ENCODE data around the gene UBL7.

UBL7 gene

GRCh38 chr15:74438206-74438605, 22.8 kb downstream of the UBL7 start:
- no peak for DNase-seq

GRCh38 chr15:74434263-74435136, 26.5 kb downstream of the UBL7 start:
- DNase-seq, result no peak

DNA sequence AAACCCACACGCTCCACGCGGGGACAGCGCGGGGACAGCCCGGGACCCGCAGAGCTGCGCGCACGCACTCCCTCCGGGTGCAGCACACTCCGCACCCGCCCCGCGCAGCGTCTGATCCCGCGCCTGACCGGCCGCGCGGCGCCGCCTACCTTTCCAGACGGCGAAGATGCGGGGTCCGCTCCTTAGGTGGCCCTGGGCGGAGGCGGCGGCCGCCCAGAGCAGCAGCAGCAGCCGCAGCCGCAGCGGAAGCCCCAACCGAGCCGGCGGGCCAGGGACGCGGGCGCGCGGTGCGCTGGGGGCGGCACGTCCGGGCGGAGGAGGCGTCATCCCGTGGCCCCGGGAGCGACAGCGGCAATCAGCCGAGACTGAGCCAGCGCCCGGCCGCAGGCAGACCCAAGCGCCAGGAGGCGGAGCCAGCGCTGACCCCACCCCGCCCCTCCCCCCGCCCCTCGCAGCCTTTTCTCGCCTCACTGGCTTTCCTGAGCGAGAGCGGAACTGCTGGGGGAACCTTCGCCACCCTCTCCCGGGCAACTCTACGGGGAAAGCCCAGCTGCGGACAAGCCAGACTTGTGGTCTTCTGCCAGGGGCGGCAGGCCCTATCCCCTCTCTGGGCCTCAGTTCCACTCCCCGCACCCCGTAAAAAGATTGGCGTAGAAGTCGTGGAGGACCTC, 27.2 kb downstream of the UBL7 start, which contains the start of gene SEMA7A:
Gene SEMA7A, minus strand, starts transcription at position 367 of the 671 bp plus-strand sequence. Its CDS starts 40 bp downstream, at position 327.
- peak; percentile 91 for DNase-seq

- DNase-seq, result no peak
These were observed 27.9 kb downstream of the UBL7 start for GRCh38 chr15:74432968-74433591.

DNA sequence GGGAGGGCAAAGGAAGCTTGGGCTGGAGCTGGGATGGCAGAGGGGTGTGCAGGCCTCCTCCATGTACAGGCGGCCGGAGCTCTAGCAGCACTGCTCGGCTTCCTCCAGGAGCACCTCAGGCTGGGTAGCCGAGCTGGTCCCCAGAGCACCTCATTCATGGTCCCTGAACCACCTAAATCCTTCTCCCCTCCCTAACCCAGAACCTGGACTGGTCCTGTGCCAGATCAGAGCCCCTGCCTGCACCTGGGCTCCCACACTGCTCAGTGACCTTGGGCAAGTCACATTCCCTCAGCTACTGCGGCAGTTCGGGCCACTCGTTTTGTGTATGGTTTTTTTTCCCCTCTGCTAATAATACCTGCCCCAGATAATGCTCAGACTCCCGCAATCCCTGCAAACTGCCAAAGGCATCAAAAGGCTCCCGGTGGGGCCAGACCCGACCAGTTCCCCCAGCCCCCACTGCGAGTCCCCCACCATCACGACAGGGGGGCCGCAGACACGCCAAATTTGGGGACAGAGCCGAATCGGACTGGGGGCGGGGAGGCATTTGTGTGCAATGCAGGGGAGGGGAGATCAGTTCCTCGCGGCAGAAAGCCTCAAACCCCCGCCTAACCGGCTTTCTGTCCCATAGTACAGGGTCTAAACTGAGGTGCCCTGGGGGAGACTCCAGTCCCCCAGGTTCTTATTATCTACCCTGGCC, 28.5 kb downstream of the UBL7 start:
- no peak for DNase-seq

DNA sequence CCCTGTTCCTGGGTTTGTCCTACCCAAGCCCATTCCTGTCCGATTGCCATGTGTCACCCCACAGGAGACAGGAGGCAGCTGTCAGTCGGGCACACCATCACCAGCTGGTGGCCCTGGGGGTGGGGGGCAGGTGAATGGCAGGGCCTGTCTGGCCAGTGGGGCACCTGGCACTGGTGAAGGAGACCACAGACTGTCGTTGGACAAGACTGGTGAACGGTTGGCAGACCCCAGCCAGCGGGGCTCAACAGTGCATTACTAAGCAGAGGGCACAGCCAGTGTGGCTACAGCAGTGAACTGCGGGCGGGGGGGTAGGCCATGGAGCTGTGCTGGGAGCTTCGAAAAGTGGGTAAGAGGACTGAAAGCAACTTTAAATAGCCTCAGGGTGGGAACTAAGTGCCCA, 29.3 kb downstream of the UBL7 start:
- DNase-seq, result no peak

GRCh38 chr15:74431116-74431515, 29.8 kb downstream of the UBL7 start:
- DNase-seq, result no peak

- peak; percentile 15 for DNase-seq
These were observed 30.4 kb downstream of the UBL7 start for GRCh38 chr15:74430510-74430951.

DNA sequence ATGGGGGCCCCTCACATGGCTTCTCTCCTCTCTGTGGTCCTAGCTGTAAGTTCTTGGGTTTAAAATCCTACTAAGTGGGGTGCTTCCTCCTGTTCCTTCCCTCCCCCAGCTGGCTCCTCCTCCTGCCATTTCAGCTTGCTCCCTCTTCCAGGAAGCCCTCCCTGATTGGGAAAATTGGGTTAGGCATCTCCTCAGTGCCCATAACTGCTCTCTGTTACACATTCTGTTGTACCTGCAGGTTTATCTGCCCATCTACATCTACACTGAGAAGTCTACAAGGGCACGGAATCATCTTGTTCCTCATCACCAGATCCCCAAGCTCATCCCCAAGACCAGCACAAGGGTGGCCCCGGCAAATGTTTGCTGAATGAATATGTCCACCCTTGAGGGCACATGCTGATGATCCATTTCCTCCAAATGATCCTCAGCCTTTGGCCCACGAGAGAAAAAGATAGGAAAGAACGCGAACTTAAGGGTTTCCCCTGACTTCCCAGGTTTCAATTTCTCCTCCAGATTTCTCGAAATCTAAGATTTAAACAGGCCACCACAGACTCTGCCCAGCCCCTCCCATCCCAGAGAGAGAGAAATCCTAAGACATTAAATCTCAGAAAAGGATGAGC, 31.1 kb downstream of the UBL7 start:
- DNase-seq, result no peak

DNA sequence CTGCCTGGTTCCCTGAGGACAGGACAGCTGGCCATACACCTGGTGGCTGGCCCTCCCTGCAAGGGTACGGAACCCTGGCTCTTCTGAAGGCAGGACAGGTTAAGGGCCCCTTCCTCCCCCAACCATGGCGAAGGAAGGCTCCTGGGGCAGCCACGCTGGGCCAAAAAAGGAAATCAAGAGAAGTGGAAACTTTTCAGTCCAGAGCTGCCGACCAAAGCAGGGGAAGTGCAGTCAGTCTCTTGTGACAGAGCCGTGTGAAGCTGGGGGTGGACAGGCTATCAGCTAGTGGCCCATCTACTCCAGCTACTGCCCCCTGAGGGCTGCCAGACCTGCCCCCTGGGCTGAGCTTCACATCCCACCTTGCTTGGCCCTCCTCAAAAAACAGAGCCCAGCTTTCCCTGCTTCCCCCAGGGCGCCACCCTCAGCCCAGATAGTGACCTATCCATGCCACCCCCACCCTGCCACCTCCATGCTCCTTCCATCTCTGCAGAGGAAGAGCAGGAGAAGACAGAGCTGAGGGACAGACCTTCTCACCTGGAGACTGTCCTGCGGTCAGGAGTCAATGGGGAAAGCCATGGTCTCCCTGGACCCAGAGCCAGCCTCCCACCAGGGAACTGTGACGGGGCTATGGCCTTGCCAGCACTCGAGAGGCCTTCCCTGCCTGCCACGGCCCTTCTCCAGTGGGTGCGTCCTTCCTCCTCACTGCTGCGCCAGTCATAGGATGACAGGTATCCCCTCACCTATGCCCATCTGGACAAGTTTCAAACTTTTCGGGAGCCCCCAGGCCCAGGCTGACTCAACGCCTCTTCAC, 31.8 kb downstream of the UBL7 start:
- no peak for DNase-seq

DNA sequence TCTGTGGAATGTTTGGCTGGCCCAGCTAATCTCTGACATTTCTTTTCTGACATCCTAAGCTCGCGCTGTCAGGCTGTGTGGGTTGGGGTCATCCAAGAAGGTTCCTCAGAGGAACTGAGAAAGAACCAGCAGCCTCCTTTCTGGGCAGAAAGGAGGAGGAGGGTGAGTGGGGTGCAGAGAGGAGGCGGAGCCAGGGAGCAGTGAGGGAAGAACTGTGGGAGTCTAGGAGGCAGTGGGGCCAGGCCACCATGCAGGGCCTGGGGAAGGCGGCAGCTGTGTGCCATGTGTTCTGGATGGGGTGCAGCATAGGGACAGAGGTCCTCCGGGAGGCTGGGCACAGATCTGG, 32.5 kb downstream of the UBL7 start:
- DNase-seq, result peak; percentile 21

DNA sequence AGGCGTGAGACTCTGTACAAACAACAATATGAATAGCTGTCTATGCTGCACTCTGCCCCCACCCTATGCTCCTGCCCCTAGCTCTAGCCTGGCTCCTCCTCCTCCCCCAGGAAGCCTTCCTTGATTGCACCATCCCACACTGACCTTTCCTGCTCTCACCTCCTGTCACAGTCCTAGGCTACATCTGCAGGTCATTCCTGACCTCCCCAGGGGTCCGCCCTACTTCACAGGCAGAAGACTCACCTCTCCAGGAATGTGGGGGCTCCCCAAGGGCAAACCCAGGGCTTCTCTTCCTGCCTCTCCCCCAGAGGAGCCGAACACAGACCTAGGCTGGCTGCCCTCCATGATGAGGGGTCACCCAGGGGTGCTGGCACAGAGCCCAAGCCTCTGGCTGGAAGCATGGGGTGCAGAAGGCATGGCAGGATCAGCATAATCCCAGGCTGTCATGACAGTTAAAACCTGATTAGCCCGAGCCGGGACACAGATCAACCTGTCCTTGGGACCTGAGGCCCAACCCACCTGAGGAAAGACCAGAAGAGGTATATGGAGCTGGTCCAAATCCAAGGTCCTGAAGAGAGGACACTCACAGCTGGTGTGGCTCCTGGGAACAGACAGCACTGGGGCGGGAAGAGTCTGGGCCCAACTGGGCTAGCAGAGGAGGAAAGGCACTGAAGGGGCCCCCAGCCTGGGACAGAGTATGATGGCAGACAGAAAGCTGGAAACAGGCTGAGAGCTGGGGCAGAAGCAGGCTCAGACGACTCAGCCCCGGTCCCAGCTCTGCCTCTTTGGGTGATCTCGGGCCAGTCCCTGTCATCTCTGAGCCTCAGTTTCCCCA, 33.1 kb downstream of the UBL7 start:
- no peak for DNase-seq

DNA sequence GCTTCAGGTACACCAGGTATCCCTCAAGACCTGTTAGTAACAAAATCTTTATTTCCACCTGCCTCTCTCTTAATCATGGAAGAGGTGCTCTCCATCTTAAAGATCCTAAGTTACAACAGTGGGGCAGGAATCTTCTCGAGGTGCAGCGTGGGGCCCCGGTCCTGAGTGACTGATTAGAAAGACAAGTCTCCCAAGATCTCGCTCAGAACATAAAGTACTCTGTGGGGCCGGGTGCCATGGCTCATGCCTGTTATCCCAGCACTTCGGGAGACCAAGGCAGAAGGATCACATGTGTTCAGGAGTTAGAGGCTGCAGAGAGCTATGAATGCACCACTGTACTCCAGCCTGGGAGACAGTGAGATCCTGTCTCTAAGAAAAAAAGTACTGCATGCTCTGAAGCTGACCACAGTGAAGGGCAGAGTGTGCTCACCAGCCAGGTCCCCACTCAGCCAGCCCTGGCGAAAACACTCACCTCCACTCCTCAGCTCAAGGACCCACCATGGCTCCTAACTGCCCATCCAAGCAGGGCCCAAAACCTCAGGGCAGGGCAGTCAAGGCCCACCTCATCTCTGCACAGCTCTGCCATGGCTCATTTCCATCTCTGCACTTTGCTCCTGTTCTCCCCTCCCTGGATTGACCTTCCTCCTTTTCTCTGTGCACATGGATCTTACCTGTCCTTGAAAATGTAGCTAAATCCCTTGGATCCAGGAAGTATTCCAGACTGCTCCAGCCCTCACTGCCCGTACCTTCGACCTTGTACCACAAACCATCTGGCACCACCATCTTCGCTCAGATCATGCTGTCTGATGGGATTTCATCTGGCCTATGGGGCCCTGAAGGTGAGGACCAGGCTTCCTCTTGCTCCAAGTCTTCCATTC, 34.3 kb downstream of the UBL7 start:
- DNase-seq, result peak; percentile 10

DNA sequence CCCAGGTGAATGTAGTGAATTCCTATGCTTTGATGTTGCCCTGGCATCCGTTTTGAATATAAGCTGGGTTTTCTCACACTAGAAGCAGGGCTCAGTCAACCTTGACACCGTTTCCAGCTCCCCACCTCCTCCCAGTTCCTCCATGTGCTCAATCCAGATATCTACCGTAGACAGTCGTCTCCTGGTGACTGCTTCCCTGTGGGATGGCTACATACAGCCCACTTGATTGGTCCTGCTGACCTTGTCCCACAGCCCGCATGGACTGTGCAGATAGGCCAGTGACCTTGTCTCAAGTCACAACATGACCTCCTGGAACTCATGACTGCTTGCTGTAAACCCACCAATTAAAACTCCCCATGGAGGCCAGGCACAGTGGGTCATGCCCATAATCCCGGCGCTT, 35.3 kb downstream of the UBL7 start:
- no peak for DNase-seq

GRCh38 chr15:74424901-74425528, 35.9 kb downstream of the UBL7 start:
- DNase-seq, result no peak

DNA sequence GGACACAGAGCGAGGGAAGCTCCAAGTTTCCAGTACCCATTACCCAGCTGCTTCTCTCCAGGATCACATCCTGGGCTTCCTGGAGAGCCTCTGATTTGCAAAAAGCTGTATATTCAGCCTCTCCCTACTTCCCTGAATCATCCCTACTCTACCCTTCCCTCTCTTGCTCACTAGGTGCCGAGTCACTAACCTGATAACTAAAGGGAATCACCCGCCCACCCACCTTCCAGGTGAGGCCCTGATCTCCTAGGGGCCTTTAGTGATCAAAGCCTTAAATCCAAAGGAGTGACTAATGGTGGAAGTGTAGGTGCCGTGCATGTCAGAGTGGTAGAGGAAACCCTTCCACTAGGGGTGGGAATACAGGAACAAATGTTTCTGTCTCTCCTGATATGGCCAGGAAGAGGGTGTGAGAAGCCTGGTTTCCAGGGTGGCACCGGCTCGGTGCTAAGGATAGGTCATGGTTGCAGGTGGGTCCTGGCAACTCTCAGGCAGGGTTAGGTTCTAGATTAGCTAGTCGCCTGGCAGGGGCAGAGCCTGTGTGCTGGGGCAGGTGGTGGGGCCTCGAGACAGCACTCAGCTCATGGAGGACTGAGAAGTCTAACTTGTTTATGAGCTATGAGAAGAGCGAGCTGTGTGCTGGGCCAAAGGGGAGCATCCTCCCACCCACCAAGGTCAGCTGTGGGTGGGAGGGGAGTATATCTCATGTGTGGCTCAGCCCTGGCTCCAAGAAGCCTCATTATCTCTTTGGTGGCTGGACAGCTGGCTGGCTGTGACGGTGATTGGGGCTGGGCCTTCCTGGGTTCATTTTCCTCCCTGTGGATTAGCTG, 37.3 kb downstream of the UBL7 start:
- no peak for DNase-seq

GRCh38 chr15:74422652-74423430, 38.1 kb downstream of the UBL7 start:
- peak; percentile 52 for DNase-seq

DNA sequence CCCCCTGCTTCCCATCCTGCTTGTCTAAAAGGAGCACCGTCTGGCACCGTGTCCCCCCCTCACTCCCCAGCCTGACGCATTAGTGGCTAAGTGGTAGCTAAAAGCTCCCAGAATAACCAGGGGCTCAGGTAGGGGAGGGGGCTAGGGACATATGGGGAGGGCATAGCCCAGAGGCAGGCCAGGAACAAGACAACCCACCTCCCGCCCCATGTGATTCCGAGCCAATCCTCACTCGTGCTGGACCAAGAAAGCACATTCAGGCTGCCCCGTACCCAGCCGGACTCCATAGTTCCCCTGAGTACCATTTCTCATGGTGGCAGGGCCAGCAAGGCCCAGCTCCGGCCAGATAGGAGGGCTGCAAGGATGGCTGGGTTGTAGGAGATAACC, 38.7 kb downstream of the UBL7 start:
- no peak for DNase-seq

Measured in midbrain (tissue), 1 donor.